HepG2 (cell line): ENCODE data around the gene CYP19A1. TPM values are rescaled to one million over a fixed set of nuclear protein-coding genes. Genes with fewer than 3 reads are reported as not detected.

ENCODE experiments used
- ATAC-seq: fragments of 200-7000 bp; cut with Tn5 transposase; 3 replicates; pipeline ENCODE4 v1.9.1; 2020; ENCODE audit warnings: mild to moderate bottlenecking, moderate library complexity
- BruUV-seq: library from RNA; stranded (reverse); fragments of 400-500 nt; replicated peaks from 2 replicates; lab custom pipeline; 2021; lab: Mats Ljungman, UMichigan
- CTCF ChIA-PET: fragments of 300-600 bp; formaldehyde crosslinking; extraction: SDS; loops from one replicate; lab custom pipeline; 2021; ENCODE audit warnings: low total read pairs, inconsistent platforms, low intra/inter-chr PET ratio; lab: Yijun Ruan, JAX
- POLR2A ChIA-PET: fragments of 350-600 bp; sonication (Branson Sonifier 250); formaldehyde crosslinking; loops from one replicate; lab custom pipeline; 2020; ENCODE audit warnings: antibody characterized with exemption, inconsistent platforms; lab: Yijun Ruan, JAX
- DNase-seq: peaks from one replicate; pipeline ENCODE4 v3.0.0-alpha.2; 2015; ENCODE audit warnings: low spot score
- FAIRE-seq: peaks from 3 replicates; lab custom pipeline; 2011; peaks lifted over from hg19 to GRCh38; lab: Jason Lieb, UNC
- H2AFZ ChIP-seq: one replicate; pipeline ENCODE4 v1.6.1; 2011; ENCODE audit warnings: low read length, inconsistent platforms
- H3K27ac ChIP-seq: fragments of 300-600 bp; 3 replicates; pipeline ENCODE4 v1.8.0; 2011; ENCODE audit warnings: mixed run types, mild to moderate bottlenecking, mixed read lengths, low read length, inconsistent platforms; ENCODE audit not compliant: insufficient read depth; ENCODE audit errors: extremely low read length
- H3K27me3 ChIP-seq, 2 experiments: fragments of 200-600 bp in 1 of 2; 2 replicates in 1 of 2; 3 replicates in 1 of 2; pipeline versions ENCODE4 v1.6.0 to v1.8.0; 2011; ENCODE audit warnings: low read length in 2 of 2, mild to moderate bottlenecking in 2 of 2, moderate library complexity in 2 of 2, inconsistent platforms in 1 of 2; ENCODE audit not compliant: insufficient read depth in 2 of 2, control insufficient read depth in 1 of 2
- H3K36me3 ChIP-seq, 2 experiments: fragments of 200-600 bp in 1 of 2; replicated peaks in 1 of 2; 2 replicates in 1 of 2; 3 replicates in 1 of 2; pipeline versions ENCODE4 v1.5.1 to v1.8.0; 2011; ENCODE audit warnings: low read length in 2 of 2, inconsistent platforms in 1 of 2; ENCODE audit not compliant: insufficient read depth in 2 of 2, control insufficient read depth in 1 of 2
- H3K4me1 ChIP-seq: 2 replicates; pipeline ENCODE4 v1.5.1; 2012; ENCODE audit warnings: low read length, inconsistent platforms; ENCODE audit not compliant: insufficient read depth
- H3K4me2 ChIP-seq: 2 replicates; pipeline ENCODE4 v1.6.0; 2011; ENCODE audit warnings: low read depth, low read length, inconsistent platforms
- H3K4me3 ChIP-seq, 3 experiments: fragments of 200-600 bp in 1 of 3; sonication (generic), shearing (Covaris generic) in 1 of 3; replicated peaks in 1 of 3; 2 replicates each; pipeline ENCODE4 v1.5.1; 2011 to 2016; ENCODE audit warnings: low read length in 3 of 3, inconsistent platforms in 2 of 3, low read depth in 2 of 3, mild to moderate bottlenecking in 2 of 3, control low read depth in 1 of 3, mixed read lengths in 1 of 3; ENCODE audit not compliant: insufficient read depth in 1 of 3
- H3K79me2 ChIP-seq: one replicate; pipeline ENCODE4 v1.6.1; 2011; ENCODE audit warnings: low read length, inconsistent platforms; ENCODE audit not compliant: insufficient read depth
- H3K9ac ChIP-seq: 2 replicates; pipeline ENCODE4 v1.6.0; 2011; ENCODE audit warnings: mild to moderate bottlenecking, low read depth, low read length, inconsistent platforms; ENCODE audit not compliant: insufficient read depth
- H3K9me3 ChIP-seq: 2 replicates; pipeline ENCODE4 v1.5.1; 2012; ENCODE audit warnings: mild to moderate bottlenecking, low read length
- H4K20me1 ChIP-seq: 2 replicates; pipeline ENCODE4 v1.6.0; 2011; ENCODE audit warnings: inconsistent platforms, mild to moderate bottlenecking, low read length, moderate library complexity; ENCODE audit not compliant: insufficient read depth
- ARNT ChIP-seq: fragments of 450-650 bp; IDR thresholded peaks from 2 replicates; pipeline ENCODE4 v1.6.1; 2017
- BHLHE40 ChIP-seq: IDR thresholded peaks from 2 replicates; pipeline ENCODE4 v1.6.1; 2011; ENCODE audit warnings: low read length, improper control_type of control experiment
- HDAC1 ChIP-seq: sonication (generic); formaldehyde crosslinking; IDR thresholded peaks from 2 replicates; pipeline ENCODE4 v1.5.1; 2020; ENCODE audit warnings: mild to moderate bottlenecking, missing genetic modification reagents
- NR3C1 ChIP-seq: sonication (generic); formaldehyde crosslinking; IDR thresholded peaks from 2 replicates; pipeline ENCODE4 v1.4.0; 2020; ENCODE audit warnings: missing genetic modification reagents
- ZNF350 ChIP-seq: sonication (generic); formaldehyde crosslinking; IDR thresholded peaks from 2 replicates; pipeline ENCODE4 v1.4.0; 2020; ENCODE audit warnings: mild to moderate bottlenecking, low read depth, missing genetic modification reagents, borderline replicate concordance
- ZNF460 ChIP-seq: sonication (generic); formaldehyde crosslinking; IDR thresholded peaks from 2 replicates; pipeline ENCODE4 v1.5.1; 2020; ENCODE audit warnings: missing genetic modification reagents, mild to moderate bottlenecking, borderline replicate concordance
- ZNF546 ChIP-seq: sonication (generic); formaldehyde crosslinking; conservative IDR thresholded peaks from 2 replicates; pipeline ENCODE4 v1.8.1; 2023; ENCODE audit warnings: mild to moderate bottlenecking, missing genetic modification reagents
- ZNF615 ChIP-seq: sonication (generic); formaldehyde crosslinking; IDR thresholded peaks from 2 replicates; pipeline ENCODE4 v1.5.0; 2020; ENCODE audit warnings: mild to moderate bottlenecking, missing genetic modification reagents, borderline replicate concordance
- ZNF720 ChIP-seq: sonication (generic); formaldehyde crosslinking; IDR thresholded peaks from 2 replicates; pipeline ENCODE4 v1.4.0; 2020; ENCODE audit warnings: missing genetic modification reagents
- WGBS: methylation state at CpG from one replicate; pipeline ENCODE4 v1.1.6; 2017; ENCODE audit warnings: low lambda C conversion rate; 5-methylcytosine and 5-hydroxymethylcytosine counted together
- in situ Hi-C: cut with HindIII; loops from 2 replicates; pipeline ENCODE4 v1.10.0; 2017; ENCODE audit warnings: low pct_unique_long_range_greater_than_20kb; ENCODE audit not compliant: extremely low pct_ligation_motif_present
- intact Hi-C: fragments of 100-400 bp; cut with micrococcal nuclease; formaldehyde crosslinking; loops from one replicate; pipeline ENCODE4 v1.10.0; 2022; ENCODE audit not compliant: unreplicated experiment
- polyA plus RNA-seq, 8 experiments: library from polyadenylated mRNA; depleted of rRNA in 3 of 8; stranded (reverse) in 7 of 8; unstranded in 1 of 8; fragments of >200 nt; fragmentation: Illumina TruSeq in 4 of 8; extraction: Trizol in 4 of 8; gene quantifications; 2 replicates each; pipeline versions ENCODE4 v1.2.1 to v1.2.3, GENCODE V29; 2011 to 2016; ENCODE audit warnings: low read depth in 4 of 8, missing spikeins in 1 of 8, mixed read lengths in 1 of 8; ENCODE audit not compliant: insufficient read depth in 1 of 8
- total RNA-seq, 5 experiments: library from RNA; depleted of rRNA; stranded (reverse); fragments of >200 nt; fragmentation: Illumina TruSeq; extraction: Trizol; gene quantifications; 2 replicates each; pipeline ENCODE4 v1.2.3, GENCODE V29; 2016; ENCODE audit warnings: low read depth in 1 of 5
- TF ChIP-seq, protein P1 (sequence below): sonication (generic); formaldehyde crosslinking; IDR thresholded peaks from 2 replicates; pipeline ENCODE4 v1.4.0; 2020; ENCODE audit warnings: missing genetic modification reagents

The CYP19A1 gene
- total and polyA plus RNA-seq, 2 of the 13 experiments (the other 11 are each of a cell fraction or from before 2014, with no cell fraction given), result 10.9 to 23.0 TPM

DNA sequence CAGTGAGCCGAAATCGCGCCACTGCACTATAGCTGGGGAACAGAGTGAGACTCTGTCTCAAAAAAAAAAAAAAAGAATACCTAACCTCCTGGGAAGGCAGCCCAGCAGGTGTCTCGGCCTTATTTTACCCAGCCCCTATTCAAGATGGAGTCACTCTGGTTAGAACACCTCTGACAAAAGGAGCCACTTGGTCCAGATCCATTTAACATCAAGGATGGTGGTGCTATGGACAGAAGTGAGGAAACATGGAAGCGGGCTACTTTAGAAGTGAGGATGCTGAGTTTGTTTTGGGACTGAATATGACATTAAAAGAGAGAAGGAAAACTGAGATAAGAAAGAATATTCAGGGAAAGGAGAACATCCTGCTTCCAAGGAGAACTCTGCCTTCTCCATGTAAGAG, 17.8 kb upstream of the CYP19A1 start:
- H3K27ac ChIP-seq, result no peak overlapping the region
- no peak overlapping the region for H3K4me2 ChIP-seq
- no peak for FAIRE-seq
- BruUV-seq, result no TSS peak
- H3K9ac ChIP-seq, result no peak overlapping the region
- no peak overlapping the region for H3K4me3 ChIP-seq
- ATAC-seq, result no peak
- in situ Hi-C loops (no loop called here), intact Hi-C loops (no loop called here)
- H4K20me1 ChIP-seq, result no peaks in the 10 kb centered on the region
- no peak overlapping the region for H2AFZ ChIP-seq
- ChIA-PET POLR2A (no interaction called here), CTCF (no interaction called here)
- no peak for DNase-seq
- WGBS, result 92% methylated on average over 5 of the region's 5 CpGs
- H3K27me3 ChIP-seq, result no peaks in the 10 kb centered on the region; a peak in 1 of 5 replicates
- no peaks in the 10 kb centered on the region for H3K79me2 ChIP-seq
- no peaks in the 10 kb centered on the region for H3K9me3 ChIP-seq
- no peaks in the 10 kb centered on the region for H3K36me3 ChIP-seq
- H3K4me1 ChIP-seq, result peaks cover 8% of the 10 kb centered on the region; the same call in 1 of the 2 replicates
- TF ChIP-seq ZNF615 (no peak), ZNF350 (no peak), ZNF546 (no peak), ARNT (no peak), NR3C1 (no peak), BHLHE40 (no peak), HDAC1 (CRISPR knock-in tag) (no peak)
- TF ChIP-seq, protein P1, sequence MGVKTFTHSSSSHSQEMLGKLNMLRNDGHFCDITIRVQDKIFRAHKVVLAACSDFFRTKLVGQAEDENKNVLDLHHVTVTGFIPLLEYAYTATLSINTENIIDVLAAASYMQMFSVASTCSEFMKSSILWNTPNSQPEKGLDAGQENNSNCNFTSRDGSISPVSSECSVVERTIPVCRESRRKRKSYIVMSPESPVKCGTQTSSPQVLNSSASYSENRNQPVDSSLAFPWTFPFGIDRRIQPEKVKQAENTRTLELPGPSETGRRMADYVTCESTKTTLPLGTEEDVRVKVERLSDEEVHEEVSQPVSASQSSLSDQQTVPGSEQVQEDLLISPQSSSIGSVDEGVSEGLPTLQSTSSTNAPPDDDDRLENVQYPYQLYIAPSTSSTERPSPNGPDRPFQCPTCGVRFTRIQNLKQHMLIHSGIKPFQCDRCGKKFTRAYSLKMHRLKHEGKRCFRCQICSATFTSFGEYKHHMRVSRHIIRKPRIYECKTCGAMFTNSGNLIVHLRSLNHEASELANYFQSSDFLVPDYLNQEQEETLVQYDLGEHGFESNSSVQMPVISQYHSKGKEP, result no peak

DNA sequence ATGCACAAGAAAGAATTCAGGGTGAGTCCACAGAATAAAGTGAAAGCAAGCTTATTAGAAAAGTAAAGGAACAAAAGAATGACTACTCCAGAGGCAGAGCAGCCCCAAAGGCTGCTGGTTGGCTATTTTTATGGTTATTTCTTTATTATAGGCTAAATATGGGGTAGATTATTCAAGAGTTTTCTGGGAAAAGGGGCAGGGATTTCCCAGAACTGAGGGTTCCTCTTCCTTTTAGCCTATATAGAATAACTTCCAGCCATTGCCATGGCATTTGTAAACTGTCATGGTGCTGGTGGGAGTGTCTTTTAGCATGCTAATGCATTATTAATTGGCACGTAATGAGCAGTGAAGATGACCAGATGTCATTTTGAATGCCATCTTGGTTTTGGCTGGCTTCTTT, 16.7 kb upstream of the CYP19A1 start:
- no TSS peak for BruUV-seq
- Histone ChIP-seq H3K79me2 (no peaks in the 10 kb centered on the region), H3K4me3 (no peak overlapping the region), H4K20me1 (no peaks in the 10 kb centered on the region), H3K9ac (no peak overlapping the region), H3K36me3 (no peaks in the 10 kb centered on the region), H3K4me1 (peaks cover 8% of the 10 kb centered on the region; the same call in 1 of the 2 replicates), H3K27me3 (no peaks in the 10 kb centered on the region; a peak in 1 of 5 replicates), H3K4me2 (no peak overlapping the region), H3K27ac (no peak overlapping the region), H3K9me3 (no peaks in the 10 kb centered on the region), H2AFZ (no peak overlapping the region)
- DNase-seq, result no peak
- ChIA-PET CTCF (no interaction called here), POLR2A (no interaction called here)
- ATAC-seq, result no peak
- intact Hi-C loops (no loop called here), in situ Hi-C loops (no loop called here)
- FAIRE-seq, result no peak
- WGBS, result 38% methylated on average over 1 of the region's 1 CpG
- TF ChIP-seq ZNF460 (CRISPR knock-in tag), result no peak
- no peak for TF ChIP-seq ZNF720 (CRISPR knock-in tag)
